GM19397 (cell line): Measurements from ENCODE around the gene MAFG.

Experiments used
- ATAC-seq: cut with Tn5 transposase; IDR thresholded peaks from one replicate; pipeline ENCODE4 v1.9.1; 2021; ENCODE audit warnings: mild to moderate bottlenecking, moderate library complexity; ENCODE audit not compliant: unreplicated experiment

MAFG gene

GRCh38 chr17:81870131-81870980 lies 57.2 kb downstream of the MAFG start:
- ATAC-seq: peak; percentile 5

DNA sequence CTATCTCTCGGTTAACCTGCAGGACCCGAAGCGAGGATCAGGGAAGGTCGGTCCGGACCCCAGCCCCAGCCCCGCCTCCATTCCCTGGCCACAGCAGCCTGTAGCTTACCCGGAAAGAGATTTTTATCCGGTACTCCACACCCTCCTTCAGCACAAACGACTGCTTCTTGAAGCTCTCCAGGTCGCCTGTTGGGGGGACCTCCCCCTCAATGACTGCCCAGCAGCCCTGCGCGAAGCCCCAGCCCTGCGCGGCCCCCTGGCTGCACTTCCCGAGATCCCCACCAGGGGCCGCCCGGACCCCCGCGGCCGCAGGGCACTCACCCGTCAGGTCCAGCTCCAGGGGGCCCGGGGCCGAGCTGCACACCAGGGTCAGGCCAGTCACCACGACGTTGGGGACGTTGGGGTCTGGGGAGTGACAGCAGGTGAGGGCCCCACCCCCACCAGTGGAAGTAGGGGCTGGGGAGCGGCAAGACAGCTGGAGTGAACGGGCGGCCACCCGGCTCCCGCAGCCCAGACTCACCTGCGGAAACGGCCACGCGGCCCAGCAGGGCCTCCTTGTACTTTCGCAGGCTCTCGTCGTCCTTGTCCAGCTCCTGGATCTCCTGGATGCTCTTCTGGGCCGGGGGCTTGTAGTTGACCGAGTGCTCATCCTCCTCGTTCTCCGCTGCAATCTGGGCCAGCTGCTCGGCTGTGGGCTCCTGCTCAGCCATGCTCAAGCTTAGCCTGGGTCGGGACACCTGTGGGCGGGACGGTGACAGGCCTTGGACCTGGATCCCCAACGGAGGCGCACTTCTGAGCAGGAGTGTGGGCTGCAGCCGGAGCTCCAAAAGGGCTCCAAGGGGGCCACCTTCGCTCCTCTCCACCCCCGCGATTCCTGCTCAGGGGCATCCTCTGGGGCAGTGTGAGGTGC lies 58.1 kb downstream of the MAFG start:
- no peak for ATAC-seq

DNA sequence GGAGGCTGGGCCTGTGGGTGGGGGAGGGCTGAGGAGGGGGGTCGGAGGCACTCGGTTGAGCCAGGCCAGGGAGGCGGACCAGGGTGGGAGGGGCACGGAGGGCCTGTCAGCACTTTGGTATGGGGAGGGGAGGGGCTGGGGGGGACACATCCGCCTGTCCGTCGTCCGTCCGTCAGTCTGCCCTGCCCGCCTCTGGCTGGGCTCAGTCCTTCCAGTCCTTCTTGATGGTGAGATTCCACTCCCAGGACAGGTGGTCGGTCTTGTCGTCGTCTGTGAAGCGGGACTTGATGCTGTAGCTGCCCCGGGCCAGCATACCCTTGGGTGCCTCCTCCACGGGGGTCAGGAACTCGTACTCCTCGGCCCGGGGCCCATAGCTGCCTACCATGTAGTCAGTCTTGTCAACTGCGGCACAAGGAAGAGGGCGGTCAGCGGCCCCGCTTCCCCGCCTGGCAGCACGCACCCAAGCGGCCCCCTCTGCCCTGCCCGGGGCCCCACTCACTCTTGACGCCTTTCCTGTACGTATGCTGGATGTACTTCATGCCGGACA lies 58.8 kb downstream of the MAFG start:
- no peak for ATAC-seq
